Thoracic aorta (tissue), 2 donors: ENCODE results near the gene FHIT. TPM values are rescaled to one million over a fixed set of nuclear protein-coding genes. Genes with fewer than 3 reads are reported as not detected.

Experiments
- ATAC-seq: fragments of 150-250 bp; one replicate; pipeline ENCODE4 v1.8.0; 2017; ENCODE audit warnings: low read depth; ENCODE audit not compliant: insufficient number of reproducible peaks, low FRiP score
- DNase-seq: peaks from one replicate; pipeline ENCODE4 v3.0.0-alpha.2; 2020; ENCODE audit warnings: low spot score
- H3K27ac ChIP-seq, 2 donors: fragments of 200-600 bp; sonication (generic); 1 replicate in 1 of 2; 2 replicates in 1 of 2; pipeline ENCODE4 v1.5.1; 2016; ENCODE audit warnings: mild to moderate bottlenecking in 2 of 2, moderate library complexity in 2 of 2
- H3K27me3 ChIP-seq: fragments of 200-600 bp; sonication (generic); replicated peaks from 2 replicates; pipeline ENCODE4 v1.6.0; 2016; ENCODE audit warnings: mild to moderate bottlenecking; ENCODE audit not compliant: insufficient read depth
- H3K36me3 ChIP-seq: fragments of 200-600 bp; sonication (generic); one replicate; pipeline ENCODE4 v1.5.1; 2016
- H3K4me1 ChIP-seq, 2 donors: fragments of 200-600 bp; sonication (generic); 1 replicate in 1 of 2; 2 replicates in 1 of 2; pipeline versions ENCODE4 v1.5.1 to v1.6.0; 2016; ENCODE audit warnings: low read depth in 2 of 2, mild to moderate bottlenecking in 1 of 2; ENCODE audit not compliant: control insufficient read depth in 1 of 2
- H3K4me3 ChIP-seq: fragments of 200-600 bp; sonication (generic); 2 replicates; pipeline ENCODE4 v1.5.1; 2016; ENCODE audit warnings: mild to moderate bottlenecking
- H3K9me3 ChIP-seq: fragments of 200-600 bp; sonication (generic); 2 replicates; pipeline ENCODE4 v1.5.1; 2016
- CTCF ChIP-seq: fragments of 200-600 bp; sonication (generic); IDR thresholded peaks from one replicate; pipeline ENCODE4 v1.5.1; 2019; ENCODE audit warnings: antibody characterized with exemption
- total RNA-seq, 2 donors: library from RNA; depleted of rRNA; stranded (reverse); fragments of >200 nt; gene quantifications; one replicate each; pipeline versions ENCODE4 v1.1.0 to v1.2.3, GENCODE V29; 2016

The FHIT gene
- total RNA-seq, 2 donors from 2014 or later: 2.0 to 2.3 TPM

- Histone ChIP-seq H3K27ac (no peak overlapping the region), H3K9me3 (peaks cover 8% of the 10 kb centered on the region), H3K4me1 (peaks cover 0 to 9% of the 10 kb centered on the region in 2 donors), H3K27me3 (no peaks in the 10 kb centered on the region), H3K4me3 (no peak overlapping the region), H3K36me3 (no peaks in the 10 kb centered on the region)
- TF ChIP-seq CTCF: no peak
- ATAC-seq (no peak), DNase-seq (no peak)
Observed at GRCh38 chr3:60952055-60952454, 299.2 kb downstream of the FHIT start.

- DNase-seq (no peak), ATAC-seq (no peak)
- TF ChIP-seq CTCF: no peak
- Histone ChIP-seq H3K36me3 (no peaks in the 10 kb centered on the region), H3K27ac (no peak overlapping the region), H3K9me3 (no peaks in the 10 kb centered on the region), H3K4me1 (peaks cover 0 to 9% of the 10 kb centered on the region in 2 donors), H3K27me3 (no peaks in the 10 kb centered on the region), H3K4me3 (no peak overlapping the region)
Observed at GRCh38 chr3:60949146-60949545, 302.1 kb downstream of the FHIT start.

DNA sequence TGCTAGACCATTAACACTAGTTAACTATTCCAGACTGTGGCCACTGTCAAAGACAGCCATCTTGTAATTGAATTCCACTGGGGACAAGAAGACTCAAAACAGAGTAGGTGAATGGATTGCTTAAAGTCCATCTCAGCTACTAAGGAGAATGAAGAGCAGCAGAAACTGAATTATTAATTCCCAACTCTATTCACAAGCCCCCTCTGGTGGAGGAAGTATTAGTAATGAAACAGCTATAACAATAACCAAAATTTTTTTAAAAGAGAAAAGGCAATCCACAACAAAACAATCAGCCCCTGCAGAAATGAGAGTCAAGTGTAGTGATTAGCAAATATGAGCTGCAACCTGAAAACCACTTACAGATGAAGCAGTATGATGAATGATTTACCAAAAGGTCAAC lies 302.8 kb downstream of the FHIT start:
- no peak overlapping the region for H3K27ac ChIP-seq
- no peak for ATAC-seq
- no peaks in the 10 kb centered on the region for H3K27me3 ChIP-seq
- no peaks in the 10 kb centered on the region for H3K36me3 ChIP-seq
- no peaks in the 10 kb centered on the region for H3K9me3 ChIP-seq
- no peak for TF ChIP-seq CTCF
- H3K4me3 ChIP-seq: no peak overlapping the region
- peaks cover 0 to 4% of the 10 kb centered on the region in 2 donors for H3K4me1 ChIP-seq
- DNase-seq: no peak

- no peak for DNase-seq
- no peaks in the 10 kb centered on the region for H3K9me3 ChIP-seq
- no peak overlapping the region for H3K27ac ChIP-seq
- H3K4me3 ChIP-seq: no peak overlapping the region
- no peaks in the 10 kb centered on the region for H3K4me1 ChIP-seq
- H3K36me3 ChIP-seq: no peaks in the 10 kb centered on the region
- no peak for ATAC-seq
- TF ChIP-seq CTCF: no peak
- H3K27me3 ChIP-seq: no peaks in the 10 kb centered on the region
Observed at GRCh38 chr3:60935709-60936108, 315.5 kb downstream of the FHIT start.

GRCh38 chr3:60933824-60934223 lies 317.4 kb downstream of the FHIT start:
- no peaks in the 10 kb centered on the region for H3K9me3 ChIP-seq
- no peaks in the 10 kb centered on the region for H3K36me3 ChIP-seq
- ATAC-seq (no peak), DNase-seq (no peak)
- no peak overlapping the region for H3K4me3 ChIP-seq
- no peak for TF ChIP-seq CTCF
- H3K4me1 ChIP-seq: no peaks in the 10 kb centered on the region
- H3K27ac ChIP-seq: no peak overlapping the region
- H3K27me3 ChIP-seq: no peaks in the 10 kb centered on the region
